Measurements from ENCODE around the gene PROX1. TPM values are rescaled to one million over a fixed set of nuclear protein-coding genes. Genes with fewer than 3 reads are reported as not detected.

The PROX1 gene
- total and polyA plus RNA-seq, 8 donors, result 8.4 to 66.4 (median 33.3) TPM

- WGBS, 2 donors, result 57 to 63% methylated on average over 10 of the region's 10 CpGs
- no peak for FAIRE-seq
- intact Hi-C loops (cut with DNase I), result no loop called here
Measured at GRCh38 chr1:214072426-214073157, 84.8 kb downstream of the PROX1 start.

GRCh38 chr1:214074477-214074876 lies 86.7 kb downstream of the PROX1 start:
- H3K4me3 ChIP-seq, result no peak overlapping the region
- no peaks in the 10 kb centered on the region for H3K9me3 ChIP-seq
- DNase-seq (no peak), ATAC-seq (no peak), FAIRE-seq (no peak)
- H3K4me1 ChIP-seq, result no peaks in the 10 kb centered on the region
- TF ChIP-seq CTCF (IDR thresholded peaks at IDR 0.05), result no peak
- no peak overlapping the region for H3K27ac ChIP-seq
- 84 to 86% methylated on average over 1 of the region's 1 CpG for WGBS, 2 donors
- intact Hi-C loops (cut with DNase I), result no loop called here
- no peaks in the 10 kb centered on the region for H3K36me3 ChIP-seq
- no peaks in the 10 kb centered on the region for H3K27me3 ChIP-seq

More at GRCh38 chr1:214072426-214073157, 84.8 kb downstream of the PROX1 start:
- DNase-seq, result no peak
- H3K36me3 ChIP-seq, result no peaks in the 10 kb centered on the region
- ATAC-seq, result no peak
- no peaks in the 10 kb centered on the region for H3K27me3 ChIP-seq
- no peak for TF ChIP-seq CTCF (IDR thresholded peaks at IDR 0.05)
- H3K4me1 ChIP-seq, result no peaks in the 10 kb centered on the region
- no peak overlapping the region for H3K4me3 ChIP-seq
- H3K27ac ChIP-seq, result no peak overlapping the region
- H3K9me3 ChIP-seq, result no peaks in the 10 kb centered on the region

GRCh38 chr1:214075305-214075998 lies 87.7 kb downstream of the PROX1 start:
- DNase-seq (no peak), FAIRE-seq (no peak), ATAC-seq (peak in 1 of 4 donors; percentile 35)
- Histone ChIP-seq H3K27me3 (no peaks in the 10 kb centered on the region), H3K4me3 (no peak overlapping the region), H3K4me1 (no peaks in the 10 kb centered on the region), H3K27ac (no peak overlapping the region), H3K9me3 (no peaks in the 10 kb centered on the region), H3K36me3 (no peaks in the 10 kb centered on the region)
- no peak for TF ChIP-seq CTCF (IDR thresholded peaks at IDR 0.05)
- WGBS, 2 donors, result 42 to 46% methylated on average over 5 of the region's 5 CpGs
- intact Hi-C loops (cut with DNase I), result no loop called here

- 78 to 86% methylated on average over 16 of the region's 16 CpGs for WGBS, 2 donors
- intact Hi-C loops (cut with DNase I), result no loop called here
- no peak for ATAC-seq
- DNase-seq, result no peak
- H3K4me3 ChIP-seq, result no peak overlapping the region
- TF ChIP-seq CTCF (IDR thresholded peaks at IDR 0.05), result no peak
- no peak overlapping the region for H3K27ac ChIP-seq
- no peaks in the 10 kb centered on the region for H3K4me1 ChIP-seq
- H3K27me3 ChIP-seq, result no peaks in the 10 kb centered on the region
- H3K9me3 ChIP-seq, result no peaks in the 10 kb centered on the region
- no peak for FAIRE-seq
- no peaks in the 10 kb centered on the region for H3K36me3 ChIP-seq
Measured at GRCh38 chr1:214075999-214076707, 88.4 kb downstream of the PROX1 start.

Data from pancreas (tissue), 10 donors.